Measurements from ENCODE around the gene UMODL1. TPM values are rescaled to one million over a fixed set of nuclear protein-coding genes. Genes with fewer than 3 reads are reported as not detected.
A peak's percentile ranks its signal among the peaks of the same experiment; 100 is the strongest.

Gene UMODL1
- total RNA-seq, 2 experiments from 2014 or later = 0.05 to 0.10 TPM

- POLR2A ChIA-PET = no interaction called here
- no peak overlapping the region for H3K4me3 Mint-ChIP-seq
- H3K27ac Mint-ChIP-seq = no peak overlapping the region
- no peaks in the 10 kb centered on the region for H3K9me3 Mint-ChIP-seq
- H3K27me3 Mint-ChIP-seq = peaks cover 16% of the 10 kb centered on the region
- no peak for DNase-seq
- peaks cover 7% of the 10 kb centered on the region for H3K4me1 Mint-ChIP-seq
- H3K36me3 Mint-ChIP-seq (ENCODE audit: low read depth) = no peaks in the 10 kb centered on the region
- CTCF ChIA-PET = no interaction called here
These were observed 34.6 kb downstream of the UMODL1 start for GRCh38 chr21:42105476-42106315.

GRCh38 chr21:42106425-42106824, 35.3 kb downstream of the UMODL1 start:
- Mint-ChIP-seq H3K4me3 (no peak overlapping the region), H3K27me3 (peaks cover 13% of the 10 kb centered on the region), H3K9me3 (no peaks in the 10 kb centered on the region), H3K27ac (no peak overlapping the region), H3K4me1 (peaks cover 7% of the 10 kb centered on the region), H3K36me3 (ENCODE audit: low read depth) (no peaks in the 10 kb centered on the region)
- no peak for DNase-seq
- POLR2A ChIA-PET = no interaction called here
- CTCF ChIA-PET = interaction anchor here (1.1 to 2.7 kb wide), 3 partner anchors 10 to 291 kb away, joined by 3 to 30 read pairs (median 13); no protein-coding TSS in a partner anchor

- no peak overlapping the region for H3K27ac Mint-ChIP-seq
- H3K27me3 Mint-ChIP-seq = peaks cover 6% of the 10 kb centered on the region
- H3K36me3 Mint-ChIP-seq (ENCODE audit: low read depth) = no peaks in the 10 kb centered on the region
- no peak for DNase-seq
- no peaks in the 10 kb centered on the region for H3K9me3 Mint-ChIP-seq
- ChIA-PET CTCF (interaction anchor here (1.0 to 2.7 kb wide), 21 partner anchors 10 to 824 kb away, joined by 3 to 30 read pairs (median 4); partner anchors contain the start of gene PRDM15), POLR2A (interaction anchor here (0.7 to 2.0 kb wide), 4 partner anchors 18 to 98 kb away, joined by 3 to 11 read pairs (median 6); partner anchors contain the start of gene ZBTB21)
- peaks cover 7% of the 10 kb centered on the region for H3K4me1 Mint-ChIP-seq
- no peak overlapping the region for H3K4me3 Mint-ChIP-seq
These were observed 36.2 kb downstream of the UMODL1 start for GRCh38 chr21:42107177-42107880.

- Mint-ChIP-seq H3K27me3 (peaks cover 2% of the 10 kb centered on the region), H3K9me3 (no peaks in the 10 kb centered on the region), H3K36me3 (ENCODE audit: low read depth) (no peaks in the 10 kb centered on the region), H3K4me3 (no peak overlapping the region), H3K27ac (no peak overlapping the region), H3K4me1 (peaks cover 7% of the 10 kb centered on the region)
- ChIA-PET CTCF (interaction anchor here (0.7 to 2.7 kb wide), 25 partner anchors 9 to 825 kb away, joined by 3 to 30 read pairs (median 4); partner anchors contain the start of genes PRDM15 and ZBTB21), POLR2A (interaction anchor here (0.5 to 2.0 kb wide), 5 partner anchors 18 to 212 kb away, joined by 3 to 11 read pairs (median 4); partner anchors contain the start of gene ZBTB21)
- DNase-seq = peak; percentile 72
These were observed 36.9 kb downstream of the UMODL1 start for GRCh38 chr21:42107881-42108553.

- Mint-ChIP-seq H3K36me3 (ENCODE audit: low read depth) (no peaks in the 10 kb centered on the region), H3K27ac (no peak overlapping the region), H3K27me3 (peaks cover 5% of the 10 kb centered on the region), H3K9me3 (no peaks in the 10 kb centered on the region), H3K4me1 (peaks cover 7% of the 10 kb centered on the region), H3K4me3 (no peak overlapping the region)
- DNase-seq = no peak
- POLR2A ChIA-PET = interaction anchor here (0.5 to 2.0 kb wide), 3 partner anchors 45 to 213 kb away, joined by 3 to 11 read pairs (median 8); partner anchors contain the start of gene ZBTB21
- CTCF ChIA-PET = interaction anchor here (0.7 to 2.7 kb wide), 18 partner anchors 9 to 825 kb away, joined by 3 to 30 read pairs (median 4); partner anchors contain the start of genes PRDM15 and ZBTB21
These were observed 37.6 kb downstream of the UMODL1 start for GRCh38 chr21:42108554-42109340.

- Mint-ChIP-seq H3K36me3 (ENCODE audit: low read depth) (no peaks in the 10 kb centered on the region), H3K27ac (no peak overlapping the region), H3K27me3 (peaks cover 9% of the 10 kb centered on the region), H3K9me3 (no peaks in the 10 kb centered on the region), H3K4me3 (no peak overlapping the region), H3K4me1 (peaks cover 7% of the 10 kb centered on the region)
- CTCF ChIA-PET = interaction anchor here (0.8 to 1.2 kb wide), 2 partner anchors 100 to 292 kb away, joined by 3 to 4 read pairs; partner anchors contain the start of gene ZBTB21
- DNase-seq = no peak
- POLR2A ChIA-PET = no interaction called here
These were observed 38.4 kb downstream of the UMODL1 start for GRCh38 chr21:42109473-42109872.

GRCh38 chr21:42109873-42110525, 38.9 kb downstream of the UMODL1 start:
- H3K9me3 Mint-ChIP-seq = no peaks in the 10 kb centered on the region
- no peak overlapping the region for H3K4me3 Mint-ChIP-seq
- CTCF ChIA-PET = interaction anchor here (0.8 kb wide), 1 partner anchor 293 kb away, joined by 3 read pairs; no protein-coding TSS in a partner anchor
- POLR2A ChIA-PET = no interaction called here
- H3K27me3 Mint-ChIP-seq = peaks cover 11% of the 10 kb centered on the region
- no peak overlapping the region for H3K27ac Mint-ChIP-seq
- H3K36me3 Mint-ChIP-seq (ENCODE audit: low read depth) = no peaks in the 10 kb centered on the region
- DNase-seq = no peak
- H3K4me1 Mint-ChIP-seq = peaks cover 7% of the 10 kb centered on the region

- Mint-ChIP-seq H3K27ac (no peak overlapping the region), H3K36me3 (ENCODE audit: low read depth) (no peaks in the 10 kb centered on the region), H3K4me3 (no peak overlapping the region), H3K27me3 (peaks cover 13% of the 10 kb centered on the region), H3K4me1 (peaks cover 7% of the 10 kb centered on the region), H3K9me3 (no peaks in the 10 kb centered on the region)
- ChIA-PET CTCF (no interaction called here), POLR2A (interaction anchor here (1.3 kb wide), 1 partner anchor 11 kb away, joined by 5 read pairs; no protein-coding TSS in a partner anchor)
- no peak for DNase-seq
These were observed 39.8 kb downstream of the UMODL1 start for GRCh38 chr21:42110691-42111469.

- ChIA-PET POLR2A (interaction anchor here (1.3 kb wide), 1 partner anchor 11 kb away, joined by 5 read pairs; no protein-coding TSS in a partner anchor), CTCF (no interaction called here)
- DNase-seq = no peak
- H3K27ac Mint-ChIP-seq = no peak overlapping the region
- peaks cover 13% of the 10 kb centered on the region for H3K27me3 Mint-ChIP-seq
- H3K4me3 Mint-ChIP-seq = no peak overlapping the region
- H3K9me3 Mint-ChIP-seq = no peaks in the 10 kb centered on the region
- H3K36me3 Mint-ChIP-seq (ENCODE audit: low read depth) = no peaks in the 10 kb centered on the region
- peaks cover 7% of the 10 kb centered on the region for H3K4me1 Mint-ChIP-seq
These were observed 40.3 kb downstream of the UMODL1 start for GRCh38 chr21:42111470-42111743.

- Mint-ChIP-seq H3K36me3 (ENCODE audit: low read depth) (no peaks in the 10 kb centered on the region), H3K4me3 (no peak overlapping the region), H3K4me1 (peaks cover 7% of the 10 kb centered on the region), H3K9me3 (no peaks in the 10 kb centered on the region), H3K27ac (no peak overlapping the region), H3K27me3 (peaks cover 13% of the 10 kb centered on the region)
- POLR2A ChIA-PET = interaction anchor here (0.7 to 1.3 kb wide), 2 partner anchors 10 to 184 kb away, joined by 3 to 5 read pairs; no protein-coding TSS in a partner anchor
- DNase-seq = no peak
- CTCF ChIA-PET = interaction anchor here (3.5 kb wide), 1 partner anchor 295 kb away, joined by 17 read pairs; no protein-coding TSS in a partner anchor
These were observed 40.7 kb downstream of the UMODL1 start for GRCh38 chr21:42111811-42112210.

- POLR2A ChIA-PET = interaction anchor here (0.7 to 1.3 kb wide), 2 partner anchors 10 to 183 kb away, joined by 3 to 5 read pairs; no protein-coding TSS in a partner anchor
These were observed 41.1 kb downstream of the UMODL1 start for GRCh38 chr21:42112238-42112637.

More at GRCh38 chr21:42112238-42112637, 41.1 kb downstream of the UMODL1 start:
- Mint-ChIP-seq H3K9me3 (no peaks in the 10 kb centered on the region), H3K36me3 (ENCODE audit: low read depth) (no peaks in the 10 kb centered on the region), H3K27me3 (peaks cover 16% of the 10 kb centered on the region), H3K4me3 (no peak overlapping the region), H3K27ac (no peak overlapping the region), H3K4me1 (peaks cover 10% of the 10 kb centered on the region)
- no peak for DNase-seq
- CTCF ChIA-PET = interaction anchor here (3.5 kb wide), 1 partner anchor 296 kb away, joined by 17 read pairs; no protein-coding TSS in a partner anchor
